GM10248 (cell line): Measurements from ENCODE around the gene GSAP.

ENCODE experiments used
- CTCF ChIA-PET: fragments of 300-600 bp; sonication (Branson Sonifier 250); formaldehyde crosslinking; extraction: SDS; loops from one replicate; lab custom pipeline; 2021; ENCODE audit warnings: antibody characterized with exemption; lab: Yijun Ruan, JAX
- POLR2A ChIA-PET: fragments of 350-650 bp; sonication (Branson Sonifier 250); formaldehyde crosslinking; extraction: SDS; loops from one replicate; lab custom pipeline; 2020; ENCODE audit warnings: antibody characterized with exemption; lab: Yijun Ruan, JAX
- DNase-seq: peaks from one replicate; pipeline ENCODE4 v3.0.0; 2012; ENCODE audit errors: extremely low spot score
- TF ChIP-seq, protein P1 (sequence below): IDR thresholded peaks from 2 replicates; pipeline ENCODE4 v1.5.1; 2012; ENCODE audit warnings: mild to moderate bottlenecking, low read depth; ENCODE audit errors: extremely low read depth, missing control alignments, control extremely low read depth

GSAP gene

DNA sequence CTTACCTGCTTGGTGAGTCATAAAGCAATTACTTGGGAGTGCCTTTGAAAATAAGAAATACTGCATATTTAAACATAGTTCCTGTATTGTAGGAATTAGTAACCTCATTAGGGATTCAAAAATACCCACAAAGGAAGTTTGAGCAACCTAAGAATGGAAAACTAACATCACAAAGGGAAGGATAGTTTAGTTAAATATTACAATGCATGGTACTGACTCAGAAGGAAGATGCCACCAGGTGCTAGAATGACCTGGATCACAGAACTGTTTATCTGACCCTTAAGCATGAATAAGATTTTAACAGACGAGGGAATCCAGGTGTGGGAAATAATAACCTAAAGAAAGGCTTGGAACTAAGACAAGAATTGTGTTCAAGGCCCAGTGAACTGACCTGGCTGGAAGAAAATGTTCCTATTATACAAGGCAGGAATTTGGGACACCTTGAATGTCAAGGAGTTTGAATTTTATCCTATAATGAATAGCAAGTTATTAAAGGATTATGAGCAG is 106.4 kb downstream of the GSAP start:
- TF ChIP-seq, protein P1, sequence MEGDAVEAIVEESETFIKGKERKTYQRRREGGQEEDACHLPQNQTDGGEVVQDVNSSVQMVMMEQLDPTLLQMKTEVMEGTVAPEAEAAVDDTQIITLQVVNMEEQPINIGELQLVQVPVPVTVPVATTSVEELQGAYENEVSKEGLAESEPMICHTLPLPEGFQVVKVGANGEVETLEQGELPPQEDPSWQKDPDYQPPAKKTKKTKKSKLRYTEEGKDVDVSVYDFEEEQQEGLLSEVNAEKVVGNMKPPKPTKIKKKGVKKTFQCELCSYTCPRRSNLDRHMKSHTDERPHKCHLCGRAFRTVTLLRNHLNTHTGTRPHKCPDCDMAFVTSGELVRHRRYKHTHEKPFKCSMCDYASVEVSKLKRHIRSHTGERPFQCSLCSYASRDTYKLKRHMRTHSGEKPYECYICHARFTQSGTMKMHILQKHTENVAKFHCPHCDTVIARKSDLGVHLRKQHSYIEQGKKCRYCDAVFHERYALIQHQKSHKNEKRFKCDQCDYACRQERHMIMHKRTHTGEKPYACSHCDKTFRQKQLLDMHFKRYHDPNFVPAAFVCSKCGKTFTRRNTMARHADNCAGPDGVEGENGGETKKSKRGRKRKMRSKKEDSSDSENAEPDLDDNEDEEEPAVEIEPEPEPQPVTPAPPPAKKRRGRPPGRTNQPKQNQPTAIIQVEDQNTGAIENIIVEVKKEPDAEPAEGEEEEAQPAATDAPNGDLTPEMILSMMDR, result no peak
- no peak for DNase-seq
- ChIA-PET POLR2A (no interaction called here), CTCF (interaction anchor here (0.7 to 2.9 kb wide), 4 partner anchors 9 to 63 kb away, joined by 3 to 9 read pairs (median 4); no protein-coding TSS in a partner anchor)

DNA sequence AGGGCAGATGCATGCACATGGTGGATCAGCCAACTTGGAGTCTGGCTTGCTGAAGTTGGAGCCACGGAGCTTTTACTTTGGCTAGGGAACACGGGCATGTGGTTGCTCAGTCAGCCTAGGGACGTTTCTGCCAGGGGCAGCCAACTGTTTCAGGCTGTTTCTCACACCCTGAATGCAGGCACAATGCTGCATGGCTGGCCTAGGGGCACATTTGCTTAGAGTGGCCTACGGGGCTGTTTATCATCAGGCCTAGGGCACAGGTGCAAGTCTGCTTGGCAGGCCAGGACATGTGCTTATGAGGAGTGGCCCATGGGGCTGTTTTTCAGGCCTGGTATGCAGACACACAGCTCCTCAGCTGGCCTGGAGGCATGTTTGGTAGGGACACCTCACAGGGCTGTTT is 107.4 kb downstream of the GSAP start:
- CTCF ChIA-PET, result interaction anchor here (0.7 to 2.9 kb wide), 4 partner anchors 10 to 62 kb away, joined by 3 to 9 read pairs (median 4); no protein-coding TSS in a partner anchor
- no peak for DNase-seq
- POLR2A ChIA-PET, result no interaction called here
- TF ChIP-seq, protein P1, result no peak

DNA sequence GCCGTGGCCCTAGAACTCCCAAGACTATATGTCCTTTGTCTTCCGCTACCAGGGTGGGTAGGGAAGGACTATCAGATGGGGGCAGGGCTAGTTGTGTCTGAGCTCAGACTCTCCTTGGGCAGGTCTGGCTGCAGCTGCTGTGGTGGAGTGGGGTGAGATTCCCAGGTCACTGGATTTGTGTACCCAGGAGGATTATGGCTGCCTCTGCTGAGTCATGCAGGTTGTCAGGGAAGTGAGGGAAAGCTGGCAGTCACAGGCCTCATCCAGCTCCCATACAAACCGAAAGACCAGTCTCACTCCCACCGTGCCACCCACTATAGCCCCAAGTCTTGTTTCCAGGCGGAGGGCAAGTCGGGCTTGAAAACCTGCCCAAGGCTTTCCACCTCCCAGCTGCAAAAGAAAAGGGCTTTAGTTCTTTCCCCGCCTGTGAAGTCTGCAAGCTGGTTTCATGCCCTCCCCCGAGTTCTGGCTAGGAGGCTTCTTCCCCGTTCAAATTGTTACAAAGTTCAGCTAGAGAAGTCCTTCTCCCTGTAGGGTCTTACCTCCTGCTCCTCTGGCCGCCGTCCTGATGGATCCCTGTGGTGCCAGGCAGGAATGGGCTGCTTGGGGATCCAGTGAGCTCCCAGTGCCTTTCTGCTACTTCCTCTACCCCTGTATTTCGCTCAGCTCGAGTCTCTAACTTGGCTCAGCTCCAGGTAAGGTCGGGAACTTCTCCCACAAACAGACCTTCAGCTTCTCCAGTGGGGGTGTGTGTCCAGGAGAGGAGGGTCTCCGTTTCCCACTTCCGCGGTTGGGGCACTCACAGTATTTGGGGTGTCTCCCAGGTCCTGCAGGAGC is 109.7 kb downstream of the GSAP start:
- TF ChIP-seq, protein P1, result no peak
- no peak for DNase-seq
- CTCF ChIA-PET, result interaction anchor here (0.8 to 2.3 kb wide), 3 partner anchors 10 to 31 kb away, joined by 3 to 7 read pairs (median 3); no protein-coding TSS in a partner anchor

DNA sequence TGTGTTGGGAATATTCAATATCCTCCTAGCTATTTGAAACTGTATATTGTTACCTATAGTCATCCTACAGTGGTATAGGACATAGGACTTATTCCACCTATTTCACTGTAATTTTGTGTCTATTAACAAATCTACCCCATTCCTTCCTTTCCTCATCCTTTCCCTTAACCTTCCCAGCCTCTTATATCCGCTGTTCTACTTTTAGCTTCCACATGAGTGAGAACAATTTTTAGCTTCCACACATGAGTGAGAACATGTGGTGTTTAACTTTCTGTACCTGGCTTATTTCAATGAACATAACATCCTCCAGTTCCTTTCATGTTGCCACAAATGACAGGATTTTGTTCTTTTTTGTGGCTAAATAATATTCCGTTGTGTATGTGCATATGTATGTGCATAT is 120.6 kb downstream of the GSAP start:
- ChIA-PET CTCF (interaction anchor here (1.0 to 1.5 kb wide), 2 partner anchors 11 to 71 kb away, joined by 3 read pairs; no protein-coding TSS in a partner anchor), POLR2A (no interaction called here)
- DNase-seq, result no peak
- TF ChIP-seq, protein P1, result no peak

More for the DNA sequence above, 109.7 kb downstream of the GSAP start:
- POLR2A ChIA-PET, result no interaction called here

DNA sequence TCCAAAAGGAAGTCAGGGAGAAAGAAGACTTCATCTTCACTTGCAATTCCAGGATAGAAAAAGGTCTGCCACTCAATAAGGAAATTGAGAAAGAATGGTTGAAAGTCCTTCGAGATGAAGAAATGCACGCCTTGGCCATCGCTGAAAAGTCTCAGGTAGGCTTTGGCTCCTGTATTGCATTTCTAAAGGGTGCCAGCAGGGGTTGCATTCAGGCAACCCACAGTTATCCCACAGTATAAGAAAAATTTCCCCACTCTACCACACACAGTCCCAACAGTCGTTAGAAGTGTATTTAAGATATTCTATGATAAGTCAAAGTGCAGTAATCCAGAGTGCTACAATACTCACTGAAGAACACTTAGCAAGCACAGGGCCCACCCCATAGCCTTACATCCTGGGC is 123.1 kb downstream of the GSAP start:
- TF ChIP-seq, protein P1, result no peak
- ChIA-PET CTCF (no interaction called here), POLR2A (no interaction called here)
- no peak for DNase-seq

DNA sequence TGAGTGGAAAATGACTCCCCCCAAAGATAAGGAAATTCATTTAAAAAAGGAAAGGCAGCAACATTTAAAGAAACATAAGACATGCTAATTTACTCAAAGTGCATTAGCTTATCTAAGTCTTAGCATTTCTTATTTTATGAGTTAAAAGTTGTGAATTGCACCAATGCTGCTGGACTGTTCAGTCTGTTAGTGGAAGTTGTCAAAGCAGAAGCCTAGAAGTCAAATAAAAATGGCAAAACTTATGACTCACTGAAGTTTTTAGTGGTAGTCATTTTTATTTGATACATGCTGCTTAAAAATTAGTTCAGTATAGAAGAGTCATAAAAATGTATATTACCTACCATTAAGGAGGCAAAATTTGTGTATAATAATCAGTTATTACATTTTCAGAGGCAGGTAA is 125.7 kb downstream of the GSAP start:
- ChIA-PET CTCF (no interaction called here), POLR2A (no interaction called here)
- no peak for DNase-seq
- TF ChIP-seq, protein P1, result no peak
